Duodenal mucosa (tissue), 2 donors: ENCODE data around the gene IVNS1ABP.

Experiments
- H3K27ac ChIP-seq: one replicate; pipeline ENCODE4 v1.7.0; 2013; ENCODE audit warnings: low read depth, low read length
- H3K27me3 ChIP-seq, 2 donors: one replicate each; pipeline ENCODE4 v1.7.0; 2013; ENCODE audit warnings: low read length in 2 of 2, control low read depth in 1 of 2; ENCODE audit not compliant: insufficient read depth in 2 of 2, control insufficient read depth in 1 of 2
- H3K36me3 ChIP-seq, 2 donors: one replicate each; pipeline ENCODE4 v1.7.0; 2013; ENCODE audit warnings: low read length in 2 of 2, control low read depth in 1 of 2; ENCODE audit not compliant: insufficient read depth in 2 of 2, control insufficient read depth in 1 of 2
- H3K4me1 ChIP-seq, 2 donors: one replicate each; pipeline ENCODE4 v1.7.0; 2013; ENCODE audit warnings: low read length in 2 of 2, control low read depth in 1 of 2; ENCODE audit not compliant: insufficient read depth in 2 of 2, control insufficient read depth in 1 of 2
- H3K4me3 ChIP-seq, 2 donors: one replicate each; pipeline ENCODE4 v1.7.0; 2013; ENCODE audit warnings: low read length in 2 of 2, low read depth in 1 of 2
- H3K9ac ChIP-seq, 2 donors: one replicate each; pipeline ENCODE4 v1.7.0; 2013; ENCODE audit warnings: low read length in 2 of 2, low read depth in 1 of 2
- H3K9me3 ChIP-seq, 2 donors: one replicate each; pipeline ENCODE4 v1.7.0; 2013; ENCODE audit warnings: low read length in 2 of 2, control low read depth in 1 of 2; ENCODE audit not compliant: control insufficient read depth in 1 of 2

IVNS1ABP gene

DNA sequence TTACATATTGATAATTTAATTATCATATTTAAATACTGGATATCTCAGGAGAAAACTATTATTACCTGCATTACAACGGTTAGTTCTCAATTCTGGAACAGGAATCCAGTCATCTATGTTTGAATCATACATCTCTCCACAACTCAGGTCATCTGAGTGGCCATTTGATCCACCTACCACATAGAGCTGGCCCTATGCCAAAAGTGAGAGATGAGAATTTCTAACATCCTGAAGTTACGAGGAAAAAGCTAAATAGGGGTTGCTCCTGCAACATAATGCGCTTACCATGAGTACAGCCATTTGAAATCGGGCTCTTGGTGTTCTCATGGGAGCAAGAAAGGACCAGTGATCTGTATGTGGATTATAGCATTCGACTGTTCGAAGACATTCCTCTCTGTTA, 16.9 kb downstream of the IVNS1ABP start:
- peaks cover 49 to 89% of the 10 kb centered on the region in 2 donors for H3K36me3 ChIP-seq
- no peaks in the 10 kb centered on the region for H3K9me3 ChIP-seq
- H3K4me1 ChIP-seq, result peaks cover 0 to 6% of the 10 kb centered on the region in 2 donors
- H3K9ac ChIP-seq, result no peak overlapping the region
- H3K4me3 ChIP-seq, result no peak overlapping the region
- H3K27ac ChIP-seq, result no peak overlapping the region
- H3K27me3 ChIP-seq, result no peaks in the 10 kb centered on the region

DNA sequence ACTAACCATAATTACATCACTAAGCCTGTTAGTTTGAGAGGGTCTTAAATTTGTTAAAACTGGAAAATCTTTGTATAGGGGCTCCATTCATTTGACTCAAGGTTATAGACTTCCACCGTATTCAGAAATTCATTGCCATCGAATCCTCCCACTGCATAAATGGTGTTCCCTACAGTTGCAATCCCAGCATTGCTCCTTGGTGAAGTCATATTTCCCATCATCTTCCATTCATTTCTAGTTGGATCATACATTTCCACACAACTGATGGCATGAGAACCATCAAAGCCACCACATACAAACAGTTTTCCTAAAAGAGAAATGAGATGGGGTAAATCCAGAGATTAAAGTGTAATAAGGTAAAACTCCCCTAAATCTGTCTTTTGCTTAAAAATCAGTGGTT, 19.1 kb downstream of the IVNS1ABP start:
- Histone ChIP-seq H3K4me3 (no peak overlapping the region), H3K27me3 (no peaks in the 10 kb centered on the region), H3K36me3 (peaks cover 36 to 79% of the 10 kb centered on the region in 2 donors), H3K27ac (no peak overlapping the region), H3K4me1 (peaks cover 0 to 27% of the 10 kb centered on the region in 2 donors), H3K9ac (no peak overlapping the region), H3K9me3 (no peaks in the 10 kb centered on the region)

DNA sequence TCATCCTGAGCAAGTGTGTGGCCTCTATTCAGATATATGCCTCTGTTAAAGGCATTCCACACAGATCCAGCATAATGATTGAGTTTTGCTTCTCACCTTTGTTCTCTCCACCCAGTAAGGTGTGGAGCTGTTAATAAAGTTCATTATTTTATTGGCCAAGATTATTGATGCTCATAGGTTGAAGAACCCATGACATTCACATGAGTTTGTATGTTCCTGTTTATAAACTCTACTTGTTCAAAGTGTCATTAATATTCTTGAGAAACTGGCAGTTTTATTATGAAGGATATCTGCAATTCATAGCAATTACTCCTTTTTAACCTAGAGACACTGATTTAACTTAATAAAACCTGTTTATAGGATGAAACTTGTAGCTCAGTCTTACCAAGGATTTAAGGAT, 22.0 kb downstream of the IVNS1ABP start:
- no peaks in the 10 kb centered on the region for H3K9me3 ChIP-seq
- no peaks in the 10 kb centered on the region for H3K27me3 ChIP-seq
- H3K9ac ChIP-seq, result no peak overlapping the region
- H3K4me3 ChIP-seq, result no peak overlapping the region
- H3K27ac ChIP-seq, result no peak overlapping the region
- peaks cover 5 to 32% of the 10 kb centered on the region in 2 donors for H3K4me1 ChIP-seq
- peaks cover 16 to 52% of the 10 kb centered on the region in 2 donors for H3K36me3 ChIP-seq

DNA sequence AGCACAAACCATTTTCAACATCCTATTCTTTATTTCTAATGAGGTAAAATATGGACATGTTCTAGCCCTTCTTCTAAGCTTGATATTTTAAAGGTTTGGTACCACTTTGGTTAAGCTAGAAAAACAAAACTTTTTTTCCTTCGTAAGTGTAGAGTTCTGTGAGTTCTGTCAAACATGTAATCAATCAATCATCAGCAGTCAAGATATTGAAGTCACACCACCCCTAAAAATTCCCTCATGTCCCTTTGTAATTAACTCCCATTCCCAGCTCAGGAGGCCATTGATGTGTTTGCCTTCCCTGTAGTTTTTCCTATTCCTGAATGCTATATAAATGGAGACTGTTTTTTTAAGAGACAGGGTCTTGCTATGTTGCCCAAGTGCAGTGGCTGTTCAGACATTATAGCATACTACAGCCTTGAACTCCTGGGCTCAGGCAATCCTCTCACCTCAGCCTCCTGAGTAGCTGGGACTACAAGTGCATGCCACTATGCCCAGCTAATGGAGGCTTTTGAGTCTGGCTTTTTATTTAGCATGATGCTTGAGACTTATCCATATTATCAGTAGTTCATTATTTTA, 23.0 kb downstream of the IVNS1ABP start:
- H3K9me3 ChIP-seq, result no peaks in the 10 kb centered on the region
- no peak overlapping the region for H3K4me3 ChIP-seq
- H3K4me1 ChIP-seq, result peaks cover 5 to 32% of the 10 kb centered on the region in 2 donors
- H3K27ac ChIP-seq, result no peak overlapping the region
- no peak overlapping the region for H3K9ac ChIP-seq
- H3K36me3 ChIP-seq, result peaks cover 12 to 42% of the 10 kb centered on the region in 2 donors
- no peaks in the 10 kb centered on the region for H3K27me3 ChIP-seq

DNA sequence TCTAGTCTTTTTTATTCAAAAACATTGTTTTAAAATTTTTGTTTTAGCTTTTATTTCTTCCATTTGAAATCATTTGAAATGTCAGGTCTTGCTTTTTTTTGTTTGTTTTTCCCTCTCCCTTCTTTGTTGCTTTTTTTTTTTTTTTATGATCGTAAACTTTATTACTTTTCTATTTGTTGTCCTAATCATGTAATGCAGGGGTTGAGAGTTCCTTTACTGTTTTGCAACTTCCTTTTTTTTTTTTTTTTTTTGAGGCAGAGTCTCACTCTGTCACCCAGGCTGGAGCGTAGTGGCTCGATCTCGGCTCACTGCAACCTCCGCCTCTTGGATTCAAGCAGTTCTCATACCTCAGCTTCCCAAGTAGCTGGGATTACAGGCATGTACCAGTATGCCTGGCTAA, 24.8 kb downstream of the IVNS1ABP start:
- Histone ChIP-seq H3K36me3 (peaks cover 7 to 23% of the 10 kb centered on the region in 2 donors), H3K9ac (no peak overlapping the region), H3K9me3 (no peaks in the 10 kb centered on the region), H3K4me3 (no peak overlapping the region), H3K27me3 (no peaks in the 10 kb centered on the region), H3K27ac (no peak overlapping the region), H3K4me1 (peaks cover 5 to 32% of the 10 kb centered on the region in 2 donors)

DNA sequence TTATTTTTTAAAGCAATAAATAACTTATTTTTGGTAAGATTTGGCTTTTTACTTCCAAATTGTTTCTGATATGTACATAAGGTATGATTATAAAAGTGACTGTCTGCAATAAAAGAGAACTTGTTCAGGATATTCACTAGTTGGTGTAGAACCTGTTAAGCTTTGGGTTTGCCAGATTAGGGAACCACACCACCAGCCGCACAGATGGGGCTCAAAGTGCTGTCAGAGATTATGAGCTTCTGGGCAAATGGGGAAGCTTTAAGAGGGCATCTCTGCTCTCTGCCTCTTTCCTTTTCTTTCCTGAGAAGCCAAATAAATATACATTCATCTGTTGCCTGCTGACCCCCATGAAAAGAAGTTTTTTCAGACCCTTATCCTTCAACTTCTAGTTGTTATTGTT, 25.4 kb downstream of the IVNS1ABP start:
- Histone ChIP-seq H3K27me3 (no peaks in the 10 kb centered on the region), H3K4me3 (no peak overlapping the region), H3K9ac (no peak overlapping the region), H3K36me3 (peaks cover 7 to 18% of the 10 kb centered on the region in 2 donors), H3K4me1 (peaks cover 5 to 32% of the 10 kb centered on the region in 2 donors), H3K9me3 (no peaks in the 10 kb centered on the region), H3K27ac (no peak overlapping the region)

DNA sequence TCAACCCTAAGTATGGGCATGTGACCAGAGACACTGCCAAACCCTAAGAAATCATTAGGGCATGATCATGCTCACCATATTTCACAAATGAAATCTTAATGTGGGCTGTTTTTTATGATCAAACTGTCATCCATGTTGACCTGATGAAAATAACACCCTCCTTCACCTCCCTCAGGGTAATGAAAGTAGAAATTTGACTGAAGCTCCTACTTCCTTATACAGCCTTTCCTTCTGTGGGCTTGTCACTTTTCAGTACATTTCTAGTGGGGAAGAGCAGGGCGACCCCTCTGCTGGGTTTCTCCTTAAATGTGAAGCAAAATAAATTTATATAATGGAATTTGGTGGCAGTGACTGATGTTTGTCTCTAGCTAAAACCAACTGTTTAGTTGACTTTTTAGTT, 25.9 kb downstream of the IVNS1ABP start:
- no peak overlapping the region for H3K27ac ChIP-seq

DNA sequence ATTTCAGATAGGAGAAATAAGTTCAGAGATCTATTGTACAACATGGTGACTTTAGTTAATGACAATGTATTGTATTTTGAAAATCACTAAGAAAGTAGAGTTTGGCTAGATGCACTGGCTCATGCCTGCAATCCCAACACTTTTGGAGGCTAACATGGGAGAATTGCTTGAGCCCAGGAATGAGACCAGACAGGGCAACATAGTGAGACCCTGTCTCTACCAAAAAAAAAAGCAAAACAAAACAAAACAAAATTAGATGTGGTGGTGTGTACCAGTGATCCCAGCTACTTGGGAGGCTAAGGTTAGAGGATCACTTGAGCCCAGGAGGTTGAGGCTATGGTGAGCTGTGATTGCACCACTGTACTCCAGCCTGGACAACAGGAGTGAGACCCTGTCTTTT, 27.2 kb downstream of the IVNS1ABP start:
- Histone ChIP-seq H3K4me3 (no peak overlapping the region), H3K9me3 (no peaks in the 10 kb centered on the region), H3K36me3 (peaks cover 0 to 9% of the 10 kb centered on the region in 2 donors), H3K27me3 (no peaks in the 10 kb centered on the region), H3K27ac (no peak overlapping the region), H3K4me1 (peaks cover 5 to 23% of the 10 kb centered on the region in 2 donors), H3K9ac (no peak overlapping the region)

More for the DNA sequence above, 25.9 kb downstream of the IVNS1ABP start:
- Histone ChIP-seq H3K27me3 (no peaks in the 10 kb centered on the region), H3K9me3 (no peaks in the 10 kb centered on the region), H3K36me3 (peaks cover 2 to 13% of the 10 kb centered on the region in 2 donors), H3K9ac (no peak overlapping the region), H3K4me1 (peaks cover 5 to 32% of the 10 kb centered on the region in 2 donors), H3K4me3 (no peak overlapping the region)

DNA sequence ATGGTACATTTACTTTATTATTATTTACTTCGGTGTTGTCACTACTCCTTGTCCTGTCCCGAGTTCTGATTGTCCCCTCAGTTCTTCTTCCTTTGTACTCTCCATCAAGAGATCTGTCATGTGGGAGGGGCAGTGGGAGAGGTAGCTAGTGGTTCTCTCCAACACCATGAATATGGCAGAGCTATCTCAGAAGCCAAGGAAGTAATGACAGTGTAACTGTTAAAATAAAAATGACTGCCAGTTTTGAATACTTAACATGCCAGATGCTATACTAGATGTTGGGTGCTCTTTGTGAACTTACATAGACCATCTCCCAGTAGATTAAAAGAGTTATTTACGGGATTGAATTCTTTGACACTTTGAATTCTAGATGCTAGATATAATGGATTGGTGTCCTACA, 28.6 kb downstream of the IVNS1ABP start:
- Histone ChIP-seq H3K36me3 (no peaks in the 10 kb centered on the region), H3K9me3 (no peaks in the 10 kb centered on the region), H3K27ac (no peak overlapping the region), H3K4me1 (peaks cover 5 to 9% of the 10 kb centered on the region in 2 donors), H3K9ac (no peak overlapping the region), H3K27me3 (no peaks in the 10 kb centered on the region), H3K4me3 (no peak overlapping the region)

DNA sequence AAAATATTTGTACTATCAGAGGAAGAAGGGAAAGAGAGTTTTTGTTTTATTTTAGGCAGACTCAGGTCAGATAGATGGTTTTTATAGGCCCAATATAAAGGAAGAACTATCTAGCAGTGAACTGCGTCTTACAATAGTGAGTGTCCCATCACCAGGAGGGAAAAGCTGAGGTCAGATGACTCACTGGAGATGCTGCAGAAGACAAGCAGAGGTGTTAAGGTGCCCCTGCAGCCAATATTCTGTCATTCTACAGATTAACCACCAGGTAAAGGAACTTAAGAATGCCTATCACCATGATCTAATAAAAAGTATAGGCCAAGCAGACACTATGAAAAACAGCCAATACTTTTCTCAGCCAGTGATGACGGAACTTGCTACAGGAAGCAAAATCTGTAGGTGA, 29.6 kb downstream of the IVNS1ABP start:
- Histone ChIP-seq H3K4me1 (peaks cover 0 to under 1% of the 10 kb centered on the region in 2 donors), H3K27me3 (no peaks in the 10 kb centered on the region), H3K4me3 (no peak overlapping the region), H3K27ac (no peak overlapping the region), H3K9me3 (no peaks in the 10 kb centered on the region), H3K9ac (no peak overlapping the region), H3K36me3 (no peaks in the 10 kb centered on the region)
